GM18907 (cell line): ENCODE results near the gene XRN1.
"Not testable (repeated sequence)": the region's sequence is repeated elsewhere in the genome, so short reads cannot be mapped to it uniquely, and the experiment has no call there.

Source experiments
- ATAC-seq: cut with Tn5 transposase; IDR thresholded peaks from one replicate; pipeline ENCODE4 v1.9.1; 2021; ENCODE audit warnings: mild to moderate bottlenecking, moderate library complexity; ENCODE audit not compliant: unreplicated experiment

XRN1 gene

GRCh38 chr3:142447852-142448823, at the start of gene XRN1:
Gene XRN1, minus strand, starts transcription at chr3:142448037. Its CDS starts 93 bp downstream, at chr3:142447944.
- peak; percentile 84 for ATAC-seq

GRCh38 chr3:142495103-142495502, 47.3 kb upstream of the XRN1 start:
- no peak for ATAC-seq

- no peak for ATAC-seq
Measured at GRCh38 chr3:142492184-142492583, 44.3 kb upstream of the XRN1 start.

GRCh38 chr3:142489572-142490323, 41.9 kb upstream of the XRN1 start:
- ATAC-seq: no peak

GRCh38 chr3:142484912-142485435, 37.1 kb upstream of the XRN1 start:
- no peak for ATAC-seq

GRCh38 chr3:142481196-142481595, 33.4 kb upstream of the XRN1 start:
- no peak for ATAC-seq

- ATAC-seq: no peak
Measured at GRCh38 chr3:142470826-142471225, 23.0 kb upstream of the XRN1 start.

GRCh38 chr3:142468456-142468855, 20.6 kb upstream of the XRN1 start:
- ATAC-seq: no peak

- no peak for ATAC-seq
Measured at GRCh38 chr3:142467768-142468167, 19.9 kb upstream of the XRN1 start.

GRCh38 chr3:142460689-142461088, 12.9 kb upstream of the XRN1 start:
- no peak for ATAC-seq

- no peak for ATAC-seq
Measured at GRCh38 chr3:142459929-142460328, 12.1 kb upstream of the XRN1 start.

- no peak for ATAC-seq
Measured at GRCh38 chr3:142459096-142459495, 11.3 kb upstream of the XRN1 start.

GRCh38 chr3:142450881-142451280, 3.0 kb upstream of the XRN1 start:
- no peak for ATAC-seq

- ATAC-seq: no peak
Measured at GRCh38 chr3:142450189-142450588, 2.4 kb upstream of the XRN1 start.

GRCh38 chr3:142447301-142447851, 461 bp downstream of the XRN1 start:
- ATAC-seq: peak; percentile 34

- ATAC-seq: peak; percentile 52
Measured at GRCh38 chr3:142445816-142446254, 2.0 kb downstream of the XRN1 start.

- no peak for ATAC-seq
Measured at GRCh38 chr3:142444343-142444742, 3.5 kb downstream of the XRN1 start.

- ATAC-seq: not testable (repeated sequence)
Measured at GRCh38 chr3:142443060-142443459, 4.8 kb downstream of the XRN1 start.

- ATAC-seq: not testable (repeated sequence)
Measured at GRCh38 chr3:142439499-142440220, 8.2 kb downstream of the XRN1 start.

GRCh38 chr3:142438096-142438495, 9.7 kb downstream of the XRN1 start:
- ATAC-seq: not testable (repeated sequence)
